ENCODE data around the gene ACYP1. TPM values are rescaled to one million over a fixed set of nuclear protein-coding genes. Genes with fewer than 3 reads are reported as not detected.

The ACYP1 gene
- total and polyA plus RNA-seq, 2 of the 13 experiments (the other 11 are each of a cell fraction or from before 2014, with no cell fraction given) = 9.7 to 22.4 TPM

GRCh38 chr14:75069121-75069810 lies 5.4 kb upstream of the ACYP1 start, which contains the start of gene ZC2HC1C (continued):
- TF ChIP-seq ZHX1 (CRISPR knock-in tag; IDR thresholded peaks at IDR 0.05; ENCODE audit: low read depth) (no peak), BORCS8-MEF2B (CRISPR knock-in tag; IDR thresholded peaks at IDR 0.05) (no peak), TCF7 (IDR thresholded peaks at IDR 0.05; ENCODE audit: low read depth) (no peak), ZNF260 (CRISPR knock-in tag; IDR thresholded peaks at IDR 0.05; ENCODE audit: borderline replicate concordance, low read depth) (no peak), ZMYM2 (CRISPR knock-in tag; IDR thresholded peaks at IDR 0.05) (no peak), EZH2 (conservative IDR thresholded peaks at IDR 0.05; ENCODE audit: low read depth, low read length) (no peak), SUZ12 (IDR thresholded peaks at IDR 0.05; ENCODE audit: low read depth, low read length) (no peak), ZNF3 (CRISPR knock-in tag; IDR thresholded peaks at IDR 0.05) (no peak), ONECUT2 (CRISPR knock-in tag; IDR thresholded peaks at IDR 0.05) (0 out of 2 replicates have a peak, but pooled peaks have one; percentile 30), RXRB (CRISPR knock-in tag; IDR thresholded peaks at IDR 0.05; ENCODE audit: borderline replicate concordance) (peak; percentile 82), RARA (CRISPR knock-in tag; IDR thresholded peaks at IDR 0.05) (peak; percentile 90), ZNF841 (CRISPR knock-in tag; IDR thresholded peaks at IDR 0.05; ENCODE audit: borderline replicate concordance) (0 out of 2 replicates have a peak, but pooled peaks have one; percentile 23), ZNF687 (CRISPR knock-in tag; IDR thresholded peaks at IDR 0.05) (peak; percentile 95), BHLHE40 (IDR thresholded peaks at IDR 0.05; ENCODE audit: low read length) (no peak), ZNF253 (CRISPR knock-in tag; IDR thresholded peaks at IDR 0.05; ENCODE audit: borderline replicate concordance) (peak; percentile 68; the same call in 1 of the 2 replicates), NRL (CRISPR knock-in tag; IDR thresholded peaks at IDR 0.05; ENCODE audit: borderline replicate concordance) (peak; percentile 80; the same call in 1 of the 2 replicates), ZNF460 (CRISPR knock-in tag; IDR thresholded peaks at IDR 0.05; ENCODE audit: borderline replicate concordance) (no peak), HOMEZ (CRISPR knock-in tag; IDR thresholded peaks at IDR 0.05; ENCODE audit: low read depth) (peak; percentile 26; the same call in 1 of the 2 replicates), SP4 (CRISPR knock-in tag; IDR thresholded peaks at IDR 0.05) (peak; percentile 73; the same call in 1 of the 2 replicates), TEAD3 (CRISPR knock-in tag; optimal IDR thresholded peaks at IDR 0.05; ENCODE audit: borderline replicate concordance) (peak; percentile 25), SIN3A (IDR thresholded peaks at IDR 0.05; ENCODE audit: borderline replicate concordance, low read depth, low read length) (peak; percentile 76; the same call in 1 of the 2 replicates), RBFOX2 (IDR thresholded peaks at IDR 0.05; ENCODE audit: low read depth, low read length) (peak; percentile 96), HNRNPL (IDR thresholded peaks at IDR 0.05; ENCODE audit: low read depth, low read length) (no peak)

Measured in HepG2 (cell line).